AG04450 (cell line): Measurements from ENCODE around the gene ADAM11. TPM values are rescaled to one million over a fixed set of nuclear protein-coding genes. Genes with fewer than 3 reads are reported as not detected.
"Not testable (repeated sequence)": the region's sequence is repeated elsewhere in the genome, so short reads cannot be mapped to it uniquely, and the experiment has no call there.

Experiments used
- CTCF ChIA-PET: fragments of 300-600, 350-600 bp; formaldehyde crosslinking; extraction: SDS; loops from one replicate; lab custom pipeline; 2022; ENCODE audit warnings: antibody characterized with exemption, inconsistent platforms; lab: Charles Lee
- POLR2A ChIA-PET: fragments of 350-600 bp; formaldehyde crosslinking; extraction: SDS; loops from one replicate; lab custom pipeline; 2021; ENCODE audit warnings: antibody characterized with exemption, inconsistent platforms; lab: Yijun Ruan, JAX
- DNase-seq: peaks from one replicate; pipeline ENCODE4 v3.0.0-alpha.2; 2011; ENCODE audit warnings: low read depth, low spot score
- H3K27ac ChIP-seq: one replicate; pipeline ENCODE4 v1.5.1; 2012; ENCODE audit warnings: low read depth, low read length, control low read depth
- H3K27me3 ChIP-seq: one replicate; pipeline ENCODE4 v1.6.0; 2012; ENCODE audit warnings: low read length; ENCODE audit not compliant: control insufficient read depth, insufficient read depth
- H3K4me3 ChIP-seq: 2 replicates; pipeline ENCODE4 v1.5.1; 2011; ENCODE audit warnings: mild to moderate bottlenecking, low read depth, low read length, control low read depth
- H3K9me3 ChIP-seq: 2 replicates; pipeline ENCODE4 v1.5.1; 2012; ENCODE audit warnings: low read length; ENCODE audit not compliant: control insufficient read depth, insufficient read depth
- polyA plus RNA-seq: library from polyadenylated mRNA; depleted of rRNA; stranded (reverse); fragments of >200 nt; gene quantifications from 2 replicates; pipeline ENCODE4 v1.2.3, GENCODE V29; 2011
- TF ChIP-seq, protein P1 (sequence below): IDR thresholded peaks from 2 replicates; pipeline ENCODE4 v1.5.1; 2011; ENCODE audit warnings: low read depth, low read length, control low read depth, inconsistent platforms

Gene ADAM11
- polyA plus RNA-seq, 1 experiment: 0.37 TPM

DNA sequence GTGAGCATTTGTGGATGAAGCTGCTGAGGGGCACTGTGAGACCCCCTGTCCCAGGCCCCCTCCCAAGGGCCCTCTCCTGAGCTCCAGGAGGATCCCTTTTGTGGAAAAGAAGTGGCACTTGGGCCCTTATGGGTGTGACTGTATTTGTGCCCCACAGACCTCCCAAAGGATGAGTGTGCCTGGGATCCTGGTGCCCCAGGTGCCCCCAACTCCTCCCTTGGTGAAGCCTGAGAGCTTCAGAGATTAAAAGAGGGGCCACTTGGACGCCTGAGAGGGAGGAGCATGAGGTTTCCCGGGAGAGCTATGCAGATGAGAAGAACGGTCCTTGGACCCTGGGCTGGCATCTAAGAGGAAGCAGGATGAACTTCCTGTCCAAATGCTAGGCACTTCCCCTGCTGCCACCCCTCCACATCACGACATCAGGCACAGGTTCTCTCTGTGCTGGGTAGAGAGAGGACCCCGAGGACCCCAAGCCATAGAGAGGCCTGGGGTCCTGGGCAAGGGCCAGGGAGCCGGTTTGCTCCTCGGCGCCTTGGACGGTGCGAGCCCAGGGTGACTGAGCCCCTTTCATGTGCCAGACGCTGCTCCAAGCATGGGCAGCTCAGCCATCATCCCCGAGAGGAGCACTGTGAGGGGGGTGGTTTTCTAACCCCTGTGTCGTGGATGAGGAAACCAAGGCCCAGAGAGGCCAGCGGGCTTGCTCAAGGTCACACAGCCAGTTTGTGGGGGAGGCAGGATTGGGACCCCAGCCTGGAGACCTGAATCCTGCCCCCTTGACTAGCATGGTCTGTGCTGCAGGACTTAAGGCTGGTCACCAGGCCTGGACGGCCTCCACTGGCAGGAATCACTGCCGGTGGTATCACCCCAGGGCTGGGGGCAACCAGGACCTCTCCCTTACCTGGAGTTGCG lies 5.6 kb upstream of the ADAM11 start:
- TF ChIP-seq, protein P1, sequence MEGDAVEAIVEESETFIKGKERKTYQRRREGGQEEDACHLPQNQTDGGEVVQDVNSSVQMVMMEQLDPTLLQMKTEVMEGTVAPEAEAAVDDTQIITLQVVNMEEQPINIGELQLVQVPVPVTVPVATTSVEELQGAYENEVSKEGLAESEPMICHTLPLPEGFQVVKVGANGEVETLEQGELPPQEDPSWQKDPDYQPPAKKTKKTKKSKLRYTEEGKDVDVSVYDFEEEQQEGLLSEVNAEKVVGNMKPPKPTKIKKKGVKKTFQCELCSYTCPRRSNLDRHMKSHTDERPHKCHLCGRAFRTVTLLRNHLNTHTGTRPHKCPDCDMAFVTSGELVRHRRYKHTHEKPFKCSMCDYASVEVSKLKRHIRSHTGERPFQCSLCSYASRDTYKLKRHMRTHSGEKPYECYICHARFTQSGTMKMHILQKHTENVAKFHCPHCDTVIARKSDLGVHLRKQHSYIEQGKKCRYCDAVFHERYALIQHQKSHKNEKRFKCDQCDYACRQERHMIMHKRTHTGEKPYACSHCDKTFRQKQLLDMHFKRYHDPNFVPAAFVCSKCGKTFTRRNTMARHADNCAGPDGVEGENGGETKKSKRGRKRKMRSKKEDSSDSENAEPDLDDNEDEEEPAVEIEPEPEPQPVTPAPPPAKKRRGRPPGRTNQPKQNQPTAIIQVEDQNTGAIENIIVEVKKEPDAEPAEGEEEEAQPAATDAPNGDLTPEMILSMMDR: no peak
- CTCF ChIA-PET: no interaction called here

GRCh38 chr17:44754276-44754675 lies 4.5 kb upstream of the ADAM11 start:
- CTCF ChIA-PET: no interaction called here

More for the DNA sequence above, 5.6 kb upstream of the ADAM11 start:
- POLR2A ChIA-PET: no interaction called here
- Histone ChIP-seq H3K27me3 (peaks cover 6% of the 10 kb centered on the region), H3K9me3 (no peaks in the 10 kb centered on the region; the same call in 1 of the 2 replicates), H3K4me3 (no peak overlapping the region), H3K27ac (no peak overlapping the region)
- no peak for DNase-seq

DNA sequence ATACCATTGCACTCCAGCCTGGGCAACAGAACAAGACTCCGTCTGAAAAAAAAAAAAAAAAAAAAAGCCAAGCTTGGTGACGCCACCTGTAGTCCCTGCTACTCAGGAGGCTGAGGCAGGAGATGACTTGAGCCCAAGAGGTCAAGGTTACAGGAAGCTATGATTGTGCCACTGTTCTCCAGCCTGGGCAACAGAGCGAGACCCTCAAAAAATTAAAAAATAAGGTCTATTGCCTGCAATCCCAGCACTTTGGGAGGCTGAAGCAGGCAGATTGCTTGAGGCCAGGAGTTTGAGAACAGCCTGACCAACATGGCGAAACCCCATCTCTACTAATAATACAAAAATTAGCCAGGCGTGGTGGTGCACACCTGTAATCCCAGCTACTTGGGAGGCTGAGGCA lies 3.6 kb upstream of the ADAM11 start:
- H3K9me3 ChIP-seq, H3K4me3 ChIP-seq, DNase-seq, H3K27ac ChIP-seq, CTCF ChIA-PET, POLR2A ChIA-PET: not testable (repeated sequence)
- H3K27me3 ChIP-seq: peaks cover 19% of the 10 kb centered on the region

More at GRCh38 chr17:44754276-44754675, 4.5 kb upstream of the ADAM11 start:
- Histone ChIP-seq H3K4me3 (no peak overlapping the region), H3K27ac (no peak overlapping the region), H3K27me3 (peaks cover 11% of the 10 kb centered on the region), H3K9me3 (no peaks in the 10 kb centered on the region; the same call in 1 of the 2 replicates)
- POLR2A ChIA-PET: no interaction called here
- no peak for DNase-seq
- TF ChIP-seq, protein P1: no peak

- POLR2A ChIA-PET: no interaction called here
- Histone ChIP-seq H3K9me3 (no peaks in the 10 kb centered on the region; the same call in 1 of the 2 replicates), H3K27ac (no peak overlapping the region), H3K4me3 (no peak overlapping the region), H3K27me3 (peaks cover 23% of the 10 kb centered on the region)
- DNase-seq: no peak
- TF ChIP-seq, protein P1: no peak
- CTCF ChIA-PET: interaction anchor here (0.6 kb wide), 1 partner anchor 376 kb away, joined by 3 read pairs; no protein-coding TSS in a partner anchor
These were observed 1.5 kb upstream of the ADAM11 start for GRCh38 chr17:44757045-44757917.

DNA sequence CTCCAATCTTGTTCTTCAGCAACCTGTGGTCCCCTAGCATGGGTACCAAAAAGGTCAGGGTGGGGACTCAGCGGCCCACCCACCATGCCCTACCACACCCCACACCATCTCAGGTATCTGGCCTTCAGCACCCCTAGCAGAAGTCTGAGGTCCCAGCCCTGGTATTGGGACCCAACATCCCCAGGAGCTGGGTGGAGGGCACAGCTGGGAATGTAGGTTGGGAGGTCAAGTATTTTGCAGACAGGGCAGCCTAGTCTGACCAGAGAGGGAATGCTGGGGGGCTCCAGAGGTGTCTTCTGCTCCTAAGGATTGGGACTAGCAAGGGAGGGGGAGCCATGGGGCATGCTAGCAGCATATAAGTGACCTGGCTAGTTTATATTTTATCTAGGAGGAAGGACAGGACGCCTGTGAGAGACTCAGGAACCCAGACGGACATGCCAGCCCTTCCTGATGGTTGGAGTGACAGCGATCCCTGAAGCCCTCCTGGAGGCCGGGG lies 822 bp upstream of the ADAM11 start:
- DNase-seq: no peak
- POLR2A ChIA-PET: no interaction called here
- no peak overlapping the region for H3K27ac ChIP-seq
- peaks cover 23% of the 10 kb centered on the region for H3K27me3 ChIP-seq
- H3K4me3 ChIP-seq: no peak overlapping the region
- CTCF ChIA-PET: no interaction called here
- TF ChIP-seq, protein P1: no peak
- H3K9me3 ChIP-seq: no peaks in the 10 kb centered on the region; the same call in 1 of the 2 replicates
